ENCODE results near the gene SSBP4.

DNA sequence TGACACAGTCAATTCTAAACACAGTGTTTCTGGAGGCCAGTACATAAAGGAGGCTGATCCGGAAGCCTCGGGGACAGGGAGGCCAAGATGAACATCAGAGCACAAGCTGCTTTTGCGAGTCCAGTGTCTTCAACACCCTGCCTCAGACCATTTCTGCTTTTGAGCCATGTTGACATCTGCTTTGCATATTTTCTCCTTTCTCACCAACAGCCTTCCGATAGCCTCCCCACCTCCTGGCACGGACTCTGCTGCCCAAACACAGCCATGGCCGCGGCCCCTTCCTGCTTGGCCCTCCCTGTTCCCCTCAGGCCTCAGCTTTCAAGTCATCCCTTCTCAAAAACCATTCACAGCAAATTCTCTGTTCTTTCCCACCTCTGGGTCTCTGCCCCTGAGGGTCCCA lies 25.4 kb upstream of the SSBP4 start:
- TF ChIP-seq, protein P1, sequence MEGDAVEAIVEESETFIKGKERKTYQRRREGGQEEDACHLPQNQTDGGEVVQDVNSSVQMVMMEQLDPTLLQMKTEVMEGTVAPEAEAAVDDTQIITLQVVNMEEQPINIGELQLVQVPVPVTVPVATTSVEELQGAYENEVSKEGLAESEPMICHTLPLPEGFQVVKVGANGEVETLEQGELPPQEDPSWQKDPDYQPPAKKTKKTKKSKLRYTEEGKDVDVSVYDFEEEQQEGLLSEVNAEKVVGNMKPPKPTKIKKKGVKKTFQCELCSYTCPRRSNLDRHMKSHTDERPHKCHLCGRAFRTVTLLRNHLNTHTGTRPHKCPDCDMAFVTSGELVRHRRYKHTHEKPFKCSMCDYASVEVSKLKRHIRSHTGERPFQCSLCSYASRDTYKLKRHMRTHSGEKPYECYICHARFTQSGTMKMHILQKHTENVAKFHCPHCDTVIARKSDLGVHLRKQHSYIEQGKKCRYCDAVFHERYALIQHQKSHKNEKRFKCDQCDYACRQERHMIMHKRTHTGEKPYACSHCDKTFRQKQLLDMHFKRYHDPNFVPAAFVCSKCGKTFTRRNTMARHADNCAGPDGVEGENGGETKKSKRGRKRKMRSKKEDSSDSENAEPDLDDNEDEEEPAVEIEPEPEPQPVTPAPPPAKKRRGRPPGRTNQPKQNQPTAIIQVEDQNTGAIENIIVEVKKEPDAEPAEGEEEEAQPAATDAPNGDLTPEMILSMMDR (IDR thresholded peaks at IDR 0.05) = no peak
- TF ChIP-seq POLR2A (IDR thresholded peaks at IDR 0.05) = no peak
